ENCODE results near the gene RASL10B. TPM values are rescaled to one million over a fixed set of nuclear protein-coding genes. Genes with fewer than 3 reads are reported as not detected.

Gene RASL10B
- total and polyA plus RNA-seq, 10 of the 15 experiments (the other 5 are each of a cell fraction or from before 2014, with no cell fraction given), result not detected

DNA sequence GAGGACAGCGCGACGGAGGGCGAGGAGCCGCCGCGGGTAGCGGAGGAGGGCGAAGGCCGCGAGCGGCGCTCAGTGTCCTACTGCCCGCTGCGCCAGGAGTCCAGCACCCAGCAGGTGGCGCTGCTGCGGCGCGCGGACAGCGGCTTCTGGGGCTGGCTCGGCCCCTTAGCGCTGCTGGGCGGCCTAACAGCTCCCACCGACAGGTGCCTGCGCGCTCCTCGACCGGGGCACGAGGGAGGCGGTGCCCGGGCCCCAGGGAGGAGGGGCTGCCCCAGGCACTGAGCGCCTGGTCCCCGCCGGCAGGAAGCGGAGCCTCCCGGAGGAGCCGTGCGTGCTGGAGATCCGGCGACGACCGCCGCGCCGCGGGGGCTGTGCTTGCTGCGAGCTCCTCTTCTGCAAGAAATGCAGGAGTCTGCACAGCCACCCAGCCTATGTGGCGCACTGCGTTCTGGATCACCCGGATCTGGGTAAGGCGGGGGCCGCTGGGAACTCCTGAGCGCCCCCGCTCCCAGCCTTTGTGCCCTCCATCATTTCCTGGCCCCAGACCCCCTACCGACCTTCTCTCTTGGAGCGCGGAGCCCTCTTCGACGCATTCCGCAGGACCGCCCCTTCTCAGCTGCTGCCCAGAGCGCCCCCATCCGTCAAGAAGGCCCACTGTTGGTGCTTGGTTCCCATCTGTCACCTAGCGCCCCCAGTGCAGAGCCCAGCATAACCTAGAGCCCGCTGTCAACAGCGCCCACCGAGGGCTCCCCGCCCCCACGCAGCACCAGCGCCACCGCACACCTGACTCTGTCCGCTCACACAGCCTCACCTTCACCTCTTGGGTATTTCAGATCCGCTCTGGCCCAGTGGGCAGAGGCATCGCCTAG is 32.9 kb downstream of the RASL10B start (continued):
- TF ChIP-seq CREB1 (IDR thresholded peaks at IDR 0.05; ENCODE audit: low read depth), result no peak
- TF ChIP-seq NR2C1 (IDR thresholded peaks at IDR 0.05), result no peak
- TF ChIP-seq POLR2AphosphoS5 (IDR thresholded peaks at IDR 0.05; ENCODE audit: low read length), result no peak
- TF ChIP-seq ZNF207 (IDR thresholded peaks at IDR 0.05; ENCODE audit: borderline replicate concordance), result no peak
- TF ChIP-seq CREM (IDR thresholded peaks at IDR 0.05; ENCODE audit: low read depth), result no peak
- no peak for TF ChIP-seq ETV6 (conservative IDR thresholded peaks at IDR 0.05 in 1 of 2, IDR thresholded peaks at IDR 0.05 in 1 of 2; ENCODE audit: borderline replicate concordance in 1 of 2, low read depth in 1 of 2)
- TF ChIP-seq, protein P1, sequence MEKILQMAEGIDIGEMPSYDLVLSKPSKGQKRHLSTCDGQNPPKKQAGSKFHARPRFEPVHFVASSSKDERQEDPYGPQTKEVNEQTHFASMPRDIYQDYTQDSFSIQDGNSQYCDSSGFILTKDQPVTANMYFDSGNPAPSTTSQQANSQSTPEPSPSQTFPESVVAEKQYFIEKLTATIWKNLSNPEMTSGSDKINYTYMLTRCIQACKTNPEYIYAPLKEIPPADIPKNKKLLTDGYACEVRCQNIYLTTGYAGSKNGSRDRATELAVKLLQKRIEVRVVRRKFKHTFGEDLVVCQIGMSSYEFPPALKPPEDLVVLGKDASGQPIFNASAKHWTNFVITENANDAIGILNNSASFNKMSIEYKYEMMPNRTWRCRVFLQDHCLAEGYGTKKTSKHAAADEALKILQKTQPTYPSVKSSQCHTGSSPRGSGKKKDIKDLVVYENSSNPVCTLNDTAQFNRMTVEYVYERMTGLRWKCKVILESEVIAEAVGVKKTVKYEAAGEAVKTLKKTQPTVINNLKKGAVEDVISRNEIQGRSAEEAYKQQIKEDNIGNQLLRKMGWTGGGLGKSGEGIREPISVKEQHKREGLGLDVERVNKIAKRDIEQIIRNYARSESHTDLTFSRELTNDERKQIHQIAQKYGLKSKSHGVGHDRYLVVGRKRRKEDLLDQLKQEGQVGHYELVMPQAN (conservative IDR thresholded peaks at IDR 0.05), result peak; percentile 61; the same call in 1 of the 2 replicates
- no peak for TF ChIP-seq SUPT20H (IDR thresholded peaks at IDR 0.05; ENCODE audit: borderline replicate concordance, control insufficient read depth, low read depth, low read length)
- no peak for TF ChIP-seq PRDM15 (CRISPR knock-in tag; IDR thresholded peaks at IDR 0.05)
- TF ChIP-seq NFYA (IDR thresholded peaks at IDR 0.05; ENCODE audit: borderline replicate concordance, low read depth, low read length), result no peak
- TF ChIP-seq BCL11A (IDR thresholded peaks at IDR 0.05; ENCODE audit: low read depth, low read length), result no peak
- no peak for TF ChIP-seq CBX3 (IDR thresholded peaks at IDR 0.05; ENCODE audit: borderline replicate concordance, low read depth)
- no peak for TF ChIP-seq CBX5 (IDR thresholded peaks at IDR 0.05; ENCODE audit: low read depth)
- TF ChIP-seq, protein P2, sequence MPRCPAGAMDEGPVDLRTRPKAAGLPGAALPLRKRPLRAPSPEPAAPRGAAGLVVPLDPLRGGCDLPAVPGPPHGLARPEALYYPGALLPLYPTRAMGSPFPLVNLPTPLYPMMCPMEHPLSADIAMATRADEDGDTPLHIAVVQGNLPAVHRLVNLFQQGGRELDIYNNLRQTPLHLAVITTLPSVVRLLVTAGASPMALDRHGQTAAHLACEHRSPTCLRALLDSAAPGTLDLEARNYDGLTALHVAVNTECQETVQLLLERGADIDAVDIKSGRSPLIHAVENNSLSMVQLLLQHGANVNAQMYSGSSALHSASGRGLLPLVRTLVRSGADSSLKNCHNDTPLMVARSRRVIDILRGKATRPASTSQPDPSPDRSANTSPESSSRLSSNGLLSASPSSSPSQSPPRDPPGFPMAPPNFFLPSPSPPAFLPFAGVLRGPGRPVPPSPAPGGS (IDR thresholded peaks at IDR 0.05; ENCODE audit: borderline replicate concordance, insufficient read depth, low read depth, low read length, poor library complexity, severe bottlenecking), result no peak
- no peak for TF ChIP-seq ZNF24 (IDR thresholded peaks at IDR 0.05)
- TF ChIP-seq HCFC1 (IDR thresholded peaks at IDR 0.05; ENCODE audit: low read length), result no peak
- TF ChIP-seq, protein P3, sequence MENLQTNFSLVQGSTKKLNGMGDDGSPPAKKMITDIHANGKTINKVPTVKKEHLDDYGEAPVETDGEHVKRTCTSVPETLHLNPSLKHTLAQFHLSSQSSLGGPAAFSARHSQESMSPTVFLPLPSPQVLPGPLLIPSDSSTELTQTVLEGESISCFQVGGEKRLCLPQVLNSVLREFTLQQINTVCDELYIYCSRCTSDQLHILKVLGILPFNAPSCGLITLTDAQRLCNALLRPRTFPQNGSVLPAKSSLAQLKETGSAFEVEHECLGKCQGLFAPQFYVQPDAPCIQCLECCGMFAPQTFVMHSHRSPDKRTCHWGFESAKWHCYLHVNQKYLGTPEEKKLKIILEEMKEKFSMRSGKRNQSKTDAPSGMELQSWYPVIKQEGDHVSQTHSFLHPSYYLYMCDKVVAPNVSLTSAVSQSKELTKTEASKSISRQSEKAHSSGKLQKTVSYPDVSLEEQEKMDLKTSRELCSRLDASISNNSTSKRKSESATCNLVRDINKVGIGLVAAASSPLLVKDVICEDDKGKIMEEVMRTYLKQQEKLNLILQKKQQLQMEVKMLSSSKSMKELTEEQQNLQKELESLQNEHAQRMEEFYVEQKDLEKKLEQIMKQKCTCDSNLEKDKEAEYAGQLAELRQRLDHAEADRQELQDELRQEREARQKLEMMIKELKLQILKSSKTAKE (IDR thresholded peaks at IDR 0.05; ENCODE audit: low read depth, poor library complexity, severe bottlenecking), result no peak
- no peak for TF ChIP-seq RAD51 (IDR thresholded peaks at IDR 0.05)
- no peak for TF ChIP-seq FOXM1 (IDR thresholded peaks at IDR 0.05; ENCODE audit: low read depth, low read length)
- no peak for TF ChIP-seq TAF1 (IDR thresholded peaks at IDR 0.05; ENCODE audit: borderline replicate concordance, low read depth, low read length)
- TF ChIP-seq SMAD5 (IDR thresholded peaks at IDR 0.05; ENCODE audit: low read depth), result no peak

Data from GM12878 (cell line).